ENCODE measurements around the gene ADGRL1.

DNA sequence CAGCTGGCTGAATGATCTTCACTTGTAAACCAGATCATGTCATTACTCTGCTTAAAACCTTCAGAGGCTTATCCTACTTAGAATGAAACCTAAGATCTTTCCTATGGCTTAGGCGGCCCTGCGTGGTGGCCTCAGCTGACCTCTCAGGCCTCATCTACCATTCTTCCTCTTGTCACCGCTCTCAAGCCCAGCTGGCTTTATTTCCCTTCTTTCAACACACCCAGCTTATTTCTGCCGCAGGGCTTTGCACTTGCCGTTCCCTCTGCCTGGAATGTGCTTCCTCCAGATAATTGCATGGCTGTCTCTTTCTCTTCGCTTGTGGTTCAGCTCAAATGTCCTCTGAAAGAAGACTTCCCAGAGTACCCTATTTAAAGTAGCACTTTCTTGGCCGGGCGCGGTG, 66.0 kb downstream of the ADGRL1 start:
- TF ChIP-seq CTCF (IDR thresholded peaks at IDR 0.05; ENCODE audit: low read depth, low read length, poor library complexity, severe bottlenecking), result no peak
- TF ChIP-seq EZH2phosphoT487 (IDR thresholded peaks at IDR 0.05; ENCODE audit: borderline replicate concordance, low read length), result no peak

Measured in DOHH2 (cell line).